Esophagus squamous epithelium (tissue), 4 donors: ENCODE data around the gene JAZF1.

Source experiments
- POLR2A ChIP-seq, 4 donors: fragments of 450-650 bp; IDR thresholded peaks; one replicate each; pipeline ENCODE4 v1.6.1; 2017; ENCODE audit warnings: antibody characterized with exemption in 4 of 4, mild to moderate bottlenecking in 4 of 4, moderate library complexity in 3 of 4
- TF ChIP-seq, protein P1 (sequence below), 6 experiments: fragments of 450-650 bp in 4 of 6; fragments of 200-600 bp in 2 of 6; sonication (generic) in 2 of 6; IDR thresholded peaks; one replicate each; pipeline ENCODE4 v1.5.1; 2016 to 2019; ENCODE audit warnings: antibody characterized with exemption in 6 of 6, mild to moderate bottlenecking in 4 of 6, moderate library complexity in 4 of 6

DNA sequence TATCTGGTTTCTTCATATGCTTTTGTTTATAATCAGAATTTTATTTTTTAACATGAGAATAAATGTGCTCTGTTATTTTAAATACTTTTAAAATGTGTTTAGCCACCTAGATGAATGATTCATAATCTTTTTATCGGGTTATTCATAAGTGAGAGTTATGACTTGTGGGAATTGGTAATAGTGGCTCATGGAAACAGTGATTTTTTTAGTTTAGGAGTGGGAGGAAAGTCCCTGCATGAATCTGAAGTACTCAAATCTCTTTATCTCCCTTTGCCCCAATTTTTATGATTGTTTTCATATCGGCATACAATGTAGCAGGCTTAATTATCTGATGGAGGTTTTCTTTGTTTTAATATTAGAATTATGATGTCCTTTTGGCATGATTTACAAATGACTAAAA, 397.7 kb downstream of the JAZF1 start:
- TF ChIP-seq, protein P1, sequence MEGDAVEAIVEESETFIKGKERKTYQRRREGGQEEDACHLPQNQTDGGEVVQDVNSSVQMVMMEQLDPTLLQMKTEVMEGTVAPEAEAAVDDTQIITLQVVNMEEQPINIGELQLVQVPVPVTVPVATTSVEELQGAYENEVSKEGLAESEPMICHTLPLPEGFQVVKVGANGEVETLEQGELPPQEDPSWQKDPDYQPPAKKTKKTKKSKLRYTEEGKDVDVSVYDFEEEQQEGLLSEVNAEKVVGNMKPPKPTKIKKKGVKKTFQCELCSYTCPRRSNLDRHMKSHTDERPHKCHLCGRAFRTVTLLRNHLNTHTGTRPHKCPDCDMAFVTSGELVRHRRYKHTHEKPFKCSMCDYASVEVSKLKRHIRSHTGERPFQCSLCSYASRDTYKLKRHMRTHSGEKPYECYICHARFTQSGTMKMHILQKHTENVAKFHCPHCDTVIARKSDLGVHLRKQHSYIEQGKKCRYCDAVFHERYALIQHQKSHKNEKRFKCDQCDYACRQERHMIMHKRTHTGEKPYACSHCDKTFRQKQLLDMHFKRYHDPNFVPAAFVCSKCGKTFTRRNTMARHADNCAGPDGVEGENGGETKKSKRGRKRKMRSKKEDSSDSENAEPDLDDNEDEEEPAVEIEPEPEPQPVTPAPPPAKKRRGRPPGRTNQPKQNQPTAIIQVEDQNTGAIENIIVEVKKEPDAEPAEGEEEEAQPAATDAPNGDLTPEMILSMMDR (IDR thresholded peaks at IDR 0.05): no peak
- no peak for TF ChIP-seq POLR2A (IDR thresholded peaks at IDR 0.05)
